HG03460 (cell line): ENCODE measurements around the gene ARHGAP29.

Source experiments
- ATAC-seq: cut with Tn5 transposase; IDR thresholded peaks from one replicate; pipeline ENCODE4 v1.9.1; 2021; ENCODE audit not compliant: unreplicated experiment

ARHGAP29 gene

GRCh38 chr1:94125551-94126514 lies 111.6 kb downstream of the ARHGAP29 start:
- ATAC-seq: no peak

DNA sequence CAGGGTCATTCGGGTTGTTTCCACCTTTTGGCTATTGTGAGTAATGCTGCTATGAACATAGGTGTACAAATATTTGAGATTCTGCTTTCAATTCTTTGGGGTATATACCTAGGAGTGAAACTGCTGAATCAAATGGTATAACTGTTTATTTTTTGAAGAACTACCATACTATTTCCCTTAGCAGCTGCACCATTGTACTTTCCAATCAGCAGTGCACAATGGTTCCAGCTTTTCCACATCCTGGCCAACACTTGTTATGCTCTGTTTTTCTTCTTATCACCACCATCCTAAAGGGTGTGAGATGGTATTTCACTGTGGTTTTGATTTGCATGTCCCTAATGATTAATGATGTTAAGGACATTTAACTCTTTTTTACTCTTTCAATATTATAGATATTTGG lies 112.8 kb downstream of the ARHGAP29 start:
- ATAC-seq: no peak

GRCh38 chr1:94122201-94122970 lies 115.0 kb downstream of the ARHGAP29 start:
- ATAC-seq: no peak
